ENCODE results near the gene MYZAP.

MYZAP gene

GRCh38 chr15:57591237-57591821 is 375 bp upstream of the MYZAP start:
- H3K4me3 ChIP-seq (ENCODE audit: low read depth, low read length): peak overlapping the region; percentile 32
- POLR2A ChIA-PET: no interaction called here
- TF ChIP-seq CTCF (IDR thresholded peaks at IDR 0.05; ENCODE audit: insufficient read depth, low read length, missing control alignments): no peak
- CTCF ChIA-PET: interaction anchor here (4.9 kb wide), 1 partner anchor 30 kb away, joined by 27 read pairs; no protein-coding TSS in a partner anchor
- DNase-seq (ENCODE audit: low read depth, low spot score): no peak

GRCh38 chr15:57592426-57592825 is 722 bp downstream of the MYZAP start:
- H3K4me3 ChIP-seq (ENCODE audit: low read depth, low read length): no peak overlapping the region
- DNase-seq (ENCODE audit: low read depth, low spot score): no peak
- ChIA-PET POLR2A (no interaction called here), CTCF (interaction anchor here (1.0 kb wide), 1 partner anchor 31 kb away, joined by 7 read pairs; no protein-coding TSS in a partner anchor)
- no peak for TF ChIP-seq CTCF (IDR thresholded peaks at IDR 0.05; ENCODE audit: insufficient read depth, low read length, missing control alignments)

GRCh38 chr15:57592836-57593420 is 1.2 kb downstream of the MYZAP start:
- no peak for DNase-seq (ENCODE audit: low read depth, low spot score)
- POLR2A ChIA-PET: no interaction called here
- no peak overlapping the region for H3K4me3 ChIP-seq (ENCODE audit: low read depth, low read length)
- no peak for TF ChIP-seq CTCF (IDR thresholded peaks at IDR 0.05; ENCODE audit: insufficient read depth, low read length, missing control alignments)
- CTCF ChIA-PET: interaction anchor here (1.0 kb wide), 1 partner anchor 32 kb away, joined by 7 read pairs; no protein-coding TSS in a partner anchor

- POLR2A ChIA-PET: no interaction called here
- DNase-seq (ENCODE audit: low read depth, low spot score): no peak
- CTCF ChIA-PET: no interaction called here
- TF ChIP-seq CTCF (IDR thresholded peaks at IDR 0.05; ENCODE audit: insufficient read depth, low read length, missing control alignments): no peak
- H3K4me3 ChIP-seq (ENCODE audit: low read depth, low read length): no peak overlapping the region
These were observed 2.8 kb downstream of the MYZAP start for GRCh38 chr15:57594479-57594878.

GRCh38 chr15:57595011-57595866 is 3.5 kb downstream of the MYZAP start:
- no peak overlapping the region for H3K4me3 ChIP-seq (ENCODE audit: low read depth, low read length)
- no peak for DNase-seq (ENCODE audit: low read depth, low spot score)
- ChIA-PET CTCF (interaction anchor here (1.0 kb wide), 1 partner anchor 35 kb away, joined by 3 read pairs; no protein-coding TSS in a partner anchor), POLR2A (no interaction called here)
- TF ChIP-seq CTCF (IDR thresholded peaks at IDR 0.05; ENCODE audit: insufficient read depth, low read length, missing control alignments): no peak

- no peak for DNase-seq (ENCODE audit: low read depth, low spot score)
- TF ChIP-seq CTCF (IDR thresholded peaks at IDR 0.05; ENCODE audit: insufficient read depth, low read length, missing control alignments): no peak
- no peak overlapping the region for H3K4me3 ChIP-seq (ENCODE audit: low read depth, low read length)
- POLR2A ChIA-PET: no interaction called here
- CTCF ChIA-PET: no interaction called here
These were observed 4.7 kb downstream of the MYZAP start for GRCh38 chr15:57596301-57596855.
